ENCODE results near the gene HECTD3. TPM values are rescaled to one million over a fixed set of nuclear protein-coding genes. Genes with fewer than 3 reads are reported as not detected.

Gene HECTD3
- polyA plus RNA-seq (2013, experiment 1 of 2; ENCODE audit: insufficient read length) = 29.5 TPM
- polyA plus RNA-seq (2013, experiment 2 of 2; ENCODE audit: insufficient read length) = 30.0 TPM

DNA sequence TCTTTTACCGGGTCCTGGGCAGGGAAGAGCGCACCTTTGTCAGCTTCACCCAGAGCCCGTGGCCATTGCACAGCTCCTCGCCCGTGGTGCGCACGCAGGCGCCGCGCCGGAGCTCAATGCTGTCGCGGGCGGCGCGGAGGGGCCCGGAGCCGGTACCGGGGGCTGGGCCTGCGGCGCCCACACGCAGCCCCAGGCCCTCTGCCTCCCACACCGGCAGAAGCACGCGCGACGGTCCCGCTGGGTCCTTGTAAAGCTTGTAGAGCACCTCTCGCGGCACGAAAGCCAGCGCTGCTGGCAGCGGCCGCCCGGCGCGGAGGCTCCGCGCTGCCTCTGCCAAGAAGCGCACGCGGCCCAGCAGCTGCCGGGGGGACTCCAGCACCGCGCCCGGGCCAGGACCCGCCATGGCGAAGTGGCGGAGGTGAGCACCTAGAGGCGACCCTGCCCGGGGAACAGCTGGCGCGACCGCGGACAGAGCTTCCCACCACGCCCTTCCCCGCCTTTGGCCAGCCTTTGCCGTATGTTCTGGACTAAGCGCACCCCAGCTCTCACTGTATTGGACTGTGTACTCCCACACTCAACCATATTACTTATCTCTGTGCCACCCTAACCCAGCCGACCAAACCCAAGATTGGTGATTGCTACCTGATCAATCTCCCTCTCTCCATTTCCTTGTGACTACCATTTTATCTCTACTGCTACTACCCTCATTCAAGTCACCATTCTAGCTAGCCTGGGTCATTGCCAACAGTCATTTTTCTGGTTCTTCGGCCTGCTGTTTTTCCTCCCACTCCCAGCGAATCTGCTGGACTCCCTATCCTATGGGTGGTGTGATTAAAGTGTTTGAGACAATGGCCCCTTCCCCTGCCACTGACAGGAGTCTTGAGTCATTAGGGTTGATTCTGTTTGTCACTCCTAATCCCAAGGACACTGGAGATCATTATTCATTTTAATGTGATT is at the start of gene HECTD3:
HECTD3 (minus strand) TSS at position 470 of the 957 bp plus-strand sequence; CDS start at position 403, 67 bp downstream.
- DNase-seq = peak; percentile 75

GRCh38 chr1:45059829-45060228 is 48.7 kb upstream of the HECTD3 start:
- DNase-seq = no peak

DNA sequence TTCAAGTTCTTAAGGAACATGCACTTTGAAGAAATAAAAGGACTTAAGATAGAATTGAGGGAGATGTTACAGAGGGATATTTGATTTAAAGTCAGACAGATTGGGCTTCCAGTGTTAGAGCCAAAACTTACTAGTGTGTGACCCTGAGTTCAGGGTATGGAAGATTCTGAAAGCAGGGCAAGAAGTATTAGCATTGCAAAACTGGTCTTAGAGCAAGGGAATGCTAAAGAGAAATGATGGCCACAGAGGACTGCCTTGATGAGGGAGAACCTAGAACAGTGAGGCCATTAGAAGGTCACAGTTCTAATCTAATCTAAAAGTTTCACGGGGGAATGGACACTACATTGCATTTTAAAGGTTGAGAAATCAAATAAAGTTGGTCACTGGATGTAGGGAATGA is 46.4 kb upstream of the HECTD3 start:
- DNase-seq = no peak

- no peak for DNase-seq
Measured at GRCh38 chr1:45051005-45051772, 40.1 kb upstream of the HECTD3 start.

DNA sequence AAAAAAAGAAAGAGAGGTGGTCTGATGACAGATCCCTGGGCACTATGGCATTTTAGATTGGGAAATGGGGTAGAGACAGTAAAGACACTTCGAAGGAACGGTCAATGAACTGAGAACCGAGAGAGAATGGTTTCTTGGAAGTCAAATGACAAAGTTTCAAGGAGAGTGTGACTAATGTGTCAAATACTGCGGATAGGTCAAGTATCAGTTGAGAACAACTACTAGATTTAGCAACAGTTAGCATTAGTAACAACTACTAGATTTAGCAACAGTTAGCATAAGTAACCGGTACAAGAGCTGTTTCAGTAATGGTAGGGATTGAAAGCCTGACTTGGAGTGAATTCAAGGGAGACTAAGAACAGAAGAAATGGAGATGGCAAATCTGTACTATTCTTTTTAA is 35.9 kb upstream of the HECTD3 start:
- no peak for DNase-seq

DNA sequence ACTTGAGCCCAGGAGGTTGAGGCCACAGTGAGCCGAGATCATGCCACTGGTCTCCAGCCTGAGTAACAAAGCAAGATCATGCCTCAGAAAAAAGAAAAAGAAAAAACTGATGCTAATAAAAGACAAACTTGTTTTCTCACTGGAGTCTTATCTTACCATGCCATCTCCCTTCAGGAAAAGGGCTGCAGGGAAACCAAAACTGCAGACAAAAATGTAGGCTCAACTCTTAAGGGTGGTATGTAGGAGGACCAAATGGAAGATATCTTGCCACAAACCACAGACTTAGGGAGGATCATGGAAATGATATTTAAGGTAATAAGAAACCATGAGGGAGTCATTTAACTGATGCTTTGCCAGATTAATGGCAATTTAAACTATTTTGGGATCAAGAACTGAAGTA is 33.8 kb upstream of the HECTD3 start:
- DNase-seq = no peak

DNA sequence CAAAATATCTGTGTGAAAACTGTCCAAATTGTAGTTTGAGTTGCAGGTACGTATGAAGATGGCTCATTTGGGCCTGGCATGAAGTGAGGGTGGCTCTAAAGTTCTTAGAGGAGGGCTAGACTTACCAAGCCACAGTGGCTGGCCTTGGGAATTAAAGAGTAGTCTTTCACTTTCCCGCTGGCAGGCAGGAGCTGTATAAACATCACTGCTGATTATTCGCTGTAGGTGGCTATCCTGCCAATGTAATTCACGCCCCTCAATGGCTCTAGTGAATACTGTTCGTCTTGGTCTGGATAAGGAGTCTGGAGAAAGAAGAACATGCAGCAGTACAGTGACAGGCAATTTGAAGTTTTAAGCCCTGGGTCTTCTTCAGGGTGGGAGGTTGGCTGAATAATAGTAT is 32.0 kb upstream of the HECTD3 start:
- DNase-seq = no peak

DNA sequence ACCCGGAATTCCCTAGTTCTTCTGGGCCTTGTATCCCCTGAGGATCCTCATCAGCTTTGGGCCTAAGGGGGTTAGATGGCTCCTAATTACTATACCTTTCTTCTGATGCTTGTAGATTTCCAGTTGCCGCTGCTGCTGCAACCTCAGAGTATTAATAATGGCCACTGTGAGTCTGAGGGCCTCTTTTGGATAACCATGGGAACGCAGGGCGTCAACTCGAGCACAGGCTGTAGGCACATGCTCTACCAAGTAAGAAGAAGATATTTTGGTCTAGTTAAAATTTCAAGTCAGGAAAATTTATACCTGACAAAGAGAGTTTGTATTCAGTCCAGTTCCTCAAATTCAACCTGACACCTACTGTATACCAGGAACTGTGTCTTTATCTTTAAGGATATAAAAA is 29.2 kb upstream of the HECTD3 start:
- DNase-seq = no peak

DNA sequence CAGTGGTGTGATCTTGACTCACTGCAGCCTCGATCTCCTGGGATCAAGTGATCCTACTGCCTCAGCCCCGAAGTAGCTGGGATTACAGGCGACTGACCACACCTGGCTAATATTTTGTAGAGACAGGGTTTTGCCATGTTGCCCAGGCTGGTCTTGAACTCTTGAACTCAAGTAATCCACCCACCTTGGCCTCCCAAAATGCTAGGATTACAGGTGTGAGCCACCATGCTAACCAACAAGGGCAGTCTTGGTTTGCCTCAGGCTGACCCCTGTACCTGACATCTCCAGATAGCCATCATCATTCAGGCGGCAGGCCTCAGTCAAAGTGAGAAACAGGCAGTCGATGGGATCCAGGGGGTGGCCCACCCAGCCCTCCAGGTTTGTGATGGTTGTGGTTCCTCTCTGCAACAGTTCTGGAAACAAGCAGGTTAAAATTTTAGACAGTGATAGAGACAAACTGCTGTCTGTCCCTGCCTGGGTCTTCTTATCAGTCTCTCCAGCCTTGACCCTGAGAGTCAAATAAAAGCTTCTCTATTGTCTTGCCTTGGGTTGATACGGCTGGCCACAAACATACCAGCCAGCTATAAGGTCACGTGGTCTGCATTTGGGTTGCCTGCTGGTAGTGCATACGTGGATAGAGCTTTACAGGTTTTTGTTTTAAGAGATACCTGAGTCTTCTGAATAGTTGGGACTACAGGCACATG is 27.7 kb upstream of the HECTD3 start:
- no peak for DNase-seq

DNA sequence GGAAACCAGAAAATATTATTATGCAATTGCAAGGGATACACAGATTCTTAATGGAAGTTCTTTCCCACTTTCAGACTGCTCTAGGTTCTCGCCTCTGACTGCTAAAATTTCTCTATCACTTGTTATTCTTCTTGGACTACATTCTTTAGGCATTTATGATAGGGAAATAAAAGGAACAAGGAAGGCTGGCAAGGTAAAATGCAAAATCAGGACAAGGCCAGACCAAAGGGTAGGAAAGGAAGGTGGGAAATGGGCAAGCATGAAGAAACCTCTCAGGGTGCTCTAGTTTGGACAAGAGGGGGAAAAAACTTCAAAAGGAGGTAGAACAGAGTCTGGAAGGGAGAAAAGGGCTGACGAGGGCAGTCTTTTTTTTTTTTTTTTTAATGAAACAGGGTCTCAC is 27.1 kb upstream of the HECTD3 start:
- no peak for DNase-seq

GRCh38 chr1:45037456-45037855 is 26.3 kb upstream of the HECTD3 start:
- no peak for DNase-seq

GRCh38 chr1:45035631-45036301 is 24.6 kb upstream of the HECTD3 start:
- DNase-seq = no peak

- DNase-seq = no peak
Measured at GRCh38 chr1:45033356-45033755, 22.2 kb upstream of the HECTD3 start.

DNA sequence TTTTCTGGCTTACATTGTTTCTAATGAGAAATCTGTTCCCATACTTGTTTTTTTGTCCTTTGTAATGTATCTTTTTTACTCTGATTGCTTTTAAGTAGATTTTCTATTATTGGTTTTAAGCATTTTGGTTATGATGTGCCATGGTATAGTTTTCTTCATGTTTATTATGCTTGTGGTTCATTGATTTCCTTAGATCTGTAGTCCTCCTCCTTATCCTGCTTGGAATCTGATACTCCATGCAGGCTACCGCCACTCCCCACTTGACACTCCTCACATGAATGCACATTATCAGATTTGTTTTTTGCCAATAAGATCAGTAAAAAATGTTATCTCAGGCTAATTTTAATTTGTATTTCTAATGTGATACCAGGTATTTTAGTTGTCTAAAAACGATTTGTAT is 21.7 kb upstream of the HECTD3 start:
- no peak for DNase-seq

DNA sequence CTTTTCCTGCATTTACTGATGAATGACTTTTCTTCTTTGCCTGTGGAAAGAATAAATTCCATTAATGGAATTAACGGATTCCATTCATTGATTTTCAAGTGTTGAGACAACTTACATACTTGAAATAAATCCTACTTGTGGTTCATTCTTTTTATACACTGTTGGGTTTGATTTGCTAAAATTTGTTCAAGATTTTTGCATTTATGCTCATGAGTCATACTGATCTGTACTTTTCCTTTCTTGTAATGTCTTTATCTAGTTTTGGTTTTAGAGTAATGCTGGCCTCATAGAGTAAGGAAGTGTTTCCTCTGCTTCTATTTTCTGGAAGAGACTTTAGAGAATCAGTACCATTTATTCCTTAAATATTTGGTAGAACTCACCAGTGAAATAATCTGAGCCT is 15.3 kb upstream of the HECTD3 start:
- peak; percentile 10 for DNase-seq

- no peak for DNase-seq
Measured at GRCh38 chr1:45023663-45024062, 12.5 kb upstream of the HECTD3 start.

- peak; percentile 50 for DNase-seq
Measured at GRCh38 chr1:45018599-45019230, 7.6 kb upstream of the HECTD3 start.

GRCh38 chr1:45016767-45017166 is 5.6 kb upstream of the HECTD3 start:
- DNase-seq = no peak

- DNase-seq = no peak
Measured at GRCh38 chr1:45016090-45016697, 5.1 kb upstream of the HECTD3 start.

DNA sequence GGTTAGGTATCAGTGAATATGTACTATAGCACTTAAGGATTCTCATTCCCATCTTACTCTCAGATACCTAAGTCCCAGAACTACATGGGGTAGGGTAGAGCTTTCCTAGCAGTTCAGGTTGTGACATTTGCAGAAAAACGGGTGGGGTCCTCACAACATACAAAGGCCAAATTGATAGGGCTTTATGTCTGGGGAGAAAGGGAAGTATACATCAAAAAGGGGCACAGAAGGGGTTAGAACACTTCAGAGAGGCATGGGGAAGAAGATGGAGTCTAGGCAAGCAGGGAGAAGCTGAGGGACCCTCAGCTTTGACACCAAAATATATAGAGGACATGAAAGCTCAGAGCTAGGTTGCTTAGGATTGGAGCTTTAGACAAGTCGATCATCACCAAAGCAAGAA is 4.6 kb upstream of the HECTD3 start:
- DNase-seq = no peak

GRCh38 chr1:45014321-45015028 is 3.4 kb upstream of the HECTD3 start:
- DNase-seq = peak; percentile 76

Data from fibroblast of skin of back (primary cell).